ENCODE measurements around the gene KRT3. TPM values are rescaled to one million over a fixed set of nuclear protein-coding genes. Genes with fewer than 3 reads are reported as not detected.

Gene KRT3
- polyA plus RNA-seq, 6 donors from 2014 or later, result not detected

GRCh38 chr12:52806169-52806811, 10.4 kb upstream of the KRT3 start:
- no peaks in the 10 kb centered on the region for H3K4me1 Mint-ChIP-seq

DNA sequence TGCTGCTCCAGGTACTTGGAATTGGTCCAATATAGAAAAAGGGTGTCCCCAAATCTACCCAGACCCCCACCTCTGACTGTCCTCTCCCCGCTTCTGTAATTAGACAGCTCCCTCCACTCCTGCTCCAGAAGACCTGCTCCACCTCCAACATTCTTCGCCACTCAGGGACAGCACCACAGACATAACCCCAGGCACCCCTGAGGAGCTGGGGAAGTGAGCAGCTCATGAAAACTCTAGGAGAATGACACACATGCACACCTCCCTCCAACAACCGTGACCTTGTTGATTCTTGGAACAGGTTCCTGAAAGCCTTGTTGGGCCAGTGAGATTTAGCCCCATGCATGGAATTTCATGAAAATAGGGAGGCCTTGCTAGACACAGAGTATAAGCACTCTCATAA, 9.8 kb upstream of the KRT3 start:
- Mint-ChIP-seq H3K9me3 (no peaks in the 10 kb centered on the region), H3K36me3 (no peaks in the 10 kb centered on the region), H3K27ac (no peak overlapping the region), H3K4me1 (no peaks in the 10 kb centered on the region), H3K27me3 (peaks cover 26 to 50% (median 30%) of the 10 kb centered on the region in 3 donors), H3K4me3 (no peak overlapping the region)
- no peak for ATAC-seq (ENCODE audit: low read depth in 2 of 2)
- DNase-seq, result no peak

More at GRCh38 chr12:52806169-52806811, 10.4 kb upstream of the KRT3 start:
- peaks cover 26 to 50% (median 30%) of the 10 kb centered on the region in 3 donors for H3K27me3 Mint-ChIP-seq
- ATAC-seq (ENCODE audit: low read depth in 2 of 2), result no peak
- H3K36me3 Mint-ChIP-seq, result no peaks in the 10 kb centered on the region
- H3K27ac Mint-ChIP-seq, result no peak overlapping the region
- H3K4me3 Mint-ChIP-seq, result no peak overlapping the region
- DNase-seq, result no peak
- no peaks in the 10 kb centered on the region for H3K9me3 Mint-ChIP-seq

- ATAC-seq (ENCODE audit: low read depth in 2 of 2) (no peak), DNase-seq (no peak)
- no peaks in the 10 kb centered on the region for H3K36me3 Mint-ChIP-seq
- no peak overlapping the region for H3K4me3 Mint-ChIP-seq
- H3K27ac Mint-ChIP-seq, result no peak overlapping the region
- H3K9me3 Mint-ChIP-seq, result no peaks in the 10 kb centered on the region
- H3K4me1 Mint-ChIP-seq, result no peaks in the 10 kb centered on the region
- peaks cover 26 to 50% (median 32%) of the 10 kb centered on the region in 3 donors for H3K27me3 Mint-ChIP-seq
These were observed 9.1 kb upstream of the KRT3 start for GRCh38 chr12:52805000-52805399.

DNA sequence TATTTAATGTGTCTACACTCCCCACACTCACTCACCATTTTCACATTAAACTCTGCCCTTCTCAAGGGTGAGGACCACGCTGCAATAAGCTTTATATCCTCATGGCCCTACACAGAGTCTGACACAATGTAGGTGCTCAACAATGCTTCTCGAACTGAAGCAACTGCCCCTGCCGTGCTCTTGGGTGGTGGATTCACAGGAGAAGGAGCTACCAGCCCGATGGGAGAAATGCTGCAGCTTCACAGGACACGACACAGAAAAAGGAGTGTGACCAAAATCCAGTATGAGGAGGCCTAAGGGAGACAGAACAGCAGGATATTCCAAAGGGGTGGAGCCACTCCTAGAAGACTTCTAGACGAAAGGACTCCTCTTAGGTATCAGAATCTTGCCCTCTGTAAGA, 6.5 kb upstream of the KRT3 start:
- no peak for ATAC-seq (ENCODE audit: low read depth in 2 of 2)
- peak overlapping the region in 1 of 6 donors; percentile 64 for H3K27ac Mint-ChIP-seq

GRCh38 chr12:52801773-52802172, 5.9 kb upstream of the KRT3 start:
- Mint-ChIP-seq H3K36me3 (no peaks in the 10 kb centered on the region), H3K27me3 (peaks cover 24 to 33% (median 27%) of the 10 kb centered on the region in 3 donors), H3K4me1 (no peaks in the 10 kb centered on the region), H3K9me3 (no peaks in the 10 kb centered on the region), H3K27ac (no peak overlapping the region), H3K4me3 (no peak overlapping the region)
- ATAC-seq (ENCODE audit: low read depth in 2 of 2), result no peak
- DNase-seq, result no peak

More for the DNA sequence above, 6.5 kb upstream of the KRT3 start:
- no peaks in the 10 kb centered on the region for H3K9me3 Mint-ChIP-seq
- H3K4me1 Mint-ChIP-seq, result no peaks in the 10 kb centered on the region
- H3K27me3 Mint-ChIP-seq, result peaks cover 27 to 33% (median 28%) of the 10 kb centered on the region in 3 donors
- H3K4me3 Mint-ChIP-seq, result no peak overlapping the region
- DNase-seq, result no peak
- no peaks in the 10 kb centered on the region for H3K36me3 Mint-ChIP-seq

- DNase-seq (no peak), ATAC-seq (ENCODE audit: low read depth in 2 of 2) (no peak)
- H3K27me3 Mint-ChIP-seq, result peaks cover 10 to 34% (median 26%) of the 10 kb centered on the region in 3 donors
- no peak overlapping the region for H3K4me3 Mint-ChIP-seq
- H3K4me1 Mint-ChIP-seq, result no peaks in the 10 kb centered on the region
- no peak overlapping the region for H3K27ac Mint-ChIP-seq
- H3K9me3 Mint-ChIP-seq, result no peaks in the 10 kb centered on the region
- H3K36me3 Mint-ChIP-seq, result no peaks in the 10 kb centered on the region
These were observed 4.5 kb upstream of the KRT3 start for GRCh38 chr12:52800259-52800917.

GRCh38 chr12:52799505-52800211, 3.7 kb upstream of the KRT3 start:
- DNase-seq (no peak), ATAC-seq (ENCODE audit: low read depth in 2 of 2) (no peak)
- Mint-ChIP-seq H3K4me1 (no peaks in the 10 kb centered on the region), H3K9me3 (no peaks in the 10 kb centered on the region), H3K36me3 (no peaks in the 10 kb centered on the region), H3K27me3 (peaks cover 10 to 42% (median 26%) of the 10 kb centered on the region in 3 donors), H3K4me3 (no peak overlapping the region), H3K27ac (no peak overlapping the region)

- H3K4me1 Mint-ChIP-seq, result no peaks in the 10 kb centered on the region
- H3K4me3 Mint-ChIP-seq, result peak overlapping the region in 1 of 8 donors; percentile 4
- DNase-seq (no peak), ATAC-seq (ENCODE audit: low read depth in 2 of 2) (no peak)
- H3K36me3 Mint-ChIP-seq, result no peaks in the 10 kb centered on the region
- H3K27me3 Mint-ChIP-seq, result peaks cover 10 to 46% (median 21%) of the 10 kb centered on the region in 3 donors
- H3K9me3 Mint-ChIP-seq, result no peaks in the 10 kb centered on the region
- H3K27ac Mint-ChIP-seq, result no peak overlapping the region
These were observed 3.0 kb upstream of the KRT3 start for GRCh38 chr12:52798671-52799504.

DNA sequence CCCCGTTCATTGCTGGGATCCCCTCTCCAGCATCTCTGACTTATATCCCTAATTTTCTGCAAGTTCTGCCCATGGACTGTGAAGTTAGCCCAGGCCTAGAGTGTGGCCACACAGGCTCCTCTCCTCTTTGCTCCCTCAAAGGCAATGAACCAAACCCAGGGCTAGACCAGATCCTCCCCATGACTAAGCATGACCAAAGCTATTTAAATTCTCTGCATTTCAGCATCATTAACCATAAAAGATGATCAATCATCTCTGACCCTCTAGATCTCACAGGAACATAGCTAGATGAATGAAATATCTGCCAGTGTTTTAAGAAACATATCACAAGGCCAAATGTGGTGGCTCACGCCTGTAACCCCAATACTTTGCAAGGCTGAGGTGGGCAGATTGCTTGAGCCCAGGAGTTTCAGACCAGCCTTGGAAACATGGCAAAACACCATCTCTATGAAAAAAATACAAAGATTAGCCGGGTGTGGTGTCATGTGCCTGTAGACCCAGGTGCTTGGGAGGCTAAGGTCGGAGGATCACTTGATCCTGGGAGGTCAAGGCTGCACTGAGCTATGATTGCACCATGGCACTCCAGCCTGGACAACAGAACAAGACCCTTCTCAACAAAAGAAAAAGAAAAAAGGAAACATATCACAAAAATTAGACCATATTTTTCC, 2.2 kb upstream of the KRT3 start:
- DNase-seq (no peak), ATAC-seq (ENCODE audit: low read depth in 2 of 2) (no peak)
- Mint-ChIP-seq H3K4me3 (no peak overlapping the region), H3K4me1 (no peaks in the 10 kb centered on the region), H3K27ac (no peak overlapping the region), H3K36me3 (no peaks in the 10 kb centered on the region), H3K9me3 (no peaks in the 10 kb centered on the region), H3K27me3 (peaks cover 10 to 44% (median 18%) of the 10 kb centered on the region in 3 donors)

- Mint-ChIP-seq H3K27ac (no peak overlapping the region), H3K27me3 (peaks cover 9 to 44% (median 19%) of the 10 kb centered on the region in 3 donors), H3K36me3 (no peaks in the 10 kb centered on the region), H3K4me3 (no peak overlapping the region), H3K9me3 (no peaks in the 10 kb centered on the region), H3K4me1 (no peaks in the 10 kb centered on the region)
- no peak for DNase-seq
- ATAC-seq (ENCODE audit: low read depth in 2 of 2), result no peak
These were observed 1.6 kb upstream of the KRT3 start for GRCh38 chr12:52797529-52797894.

DNA sequence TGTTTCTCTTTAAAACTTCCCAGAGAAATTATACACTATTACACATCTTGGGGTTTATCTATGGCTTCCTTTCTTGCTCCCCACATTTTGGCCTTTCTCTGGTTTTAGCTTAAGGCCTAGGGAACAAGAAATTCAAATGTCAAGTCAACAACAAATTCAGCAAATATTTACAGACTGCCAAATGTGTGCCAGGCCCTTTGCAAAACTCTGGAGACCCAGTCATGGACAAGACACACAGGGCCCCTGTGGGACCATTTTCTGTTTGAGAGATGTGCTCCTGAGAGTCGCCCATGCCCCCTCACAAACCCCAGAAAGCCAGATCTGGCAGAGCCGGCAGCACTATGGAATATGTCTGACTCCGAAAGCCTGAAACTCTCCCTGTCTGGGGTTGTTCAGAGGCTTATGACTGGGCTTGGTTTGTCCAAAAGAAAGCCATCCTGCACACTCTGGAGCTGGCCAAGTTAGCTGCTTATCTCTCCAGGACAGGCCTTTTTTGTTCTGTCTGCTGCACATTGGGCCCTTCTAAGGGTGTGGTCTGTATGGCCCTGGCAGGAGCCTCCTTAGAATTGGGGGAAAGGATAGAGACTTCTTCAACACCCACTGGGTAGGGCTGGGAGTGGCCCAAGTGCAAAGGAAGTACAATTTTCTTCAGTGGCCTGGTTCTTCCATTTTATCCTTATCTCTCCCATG, 1.1 kb upstream of the KRT3 start:
- no peak for DNase-seq
- Mint-ChIP-seq H3K4me1 (no peaks in the 10 kb centered on the region), H3K27me3 (peaks cover 4 to 40% (median 21%) of the 10 kb centered on the region in 3 donors), H3K27ac (no peak overlapping the region), H3K4me3 (no peak overlapping the region), H3K9me3 (no peaks in the 10 kb centered on the region), H3K36me3 (no peaks in the 10 kb centered on the region)
- no peak for ATAC-seq (ENCODE audit: low read depth in 2 of 2)

DNA sequence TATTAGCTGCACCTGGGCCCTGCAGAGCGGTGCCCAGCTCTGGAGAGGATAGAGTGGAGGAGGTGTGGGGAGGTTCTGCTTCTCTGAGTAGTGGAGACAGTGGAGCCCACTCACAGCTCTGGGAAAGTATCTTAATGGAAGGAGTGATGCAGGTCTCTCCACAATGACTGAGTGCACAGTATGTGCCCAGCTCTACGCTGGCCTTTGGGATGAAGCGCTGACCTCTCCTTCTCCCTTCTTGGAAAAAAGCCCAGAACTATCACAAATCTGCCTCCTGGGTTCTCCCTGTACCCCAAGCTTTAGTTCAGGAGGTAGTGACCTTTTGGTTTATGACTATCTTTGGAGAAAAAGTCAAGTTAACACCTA, 495 bp upstream of the KRT3 start:
- Mint-ChIP-seq H3K36me3 (no peaks in the 10 kb centered on the region), H3K27ac (no peak overlapping the region), H3K9me3 (no peaks in the 10 kb centered on the region), H3K4me1 (no peaks in the 10 kb centered on the region), H3K4me3 (no peak overlapping the region), H3K27me3 (peaks cover 6 to 43% (median 25%) of the 10 kb centered on the region in 3 donors)
- no peak for DNase-seq
- ATAC-seq (ENCODE audit: low read depth in 2 of 2), result no peak

Measured in naive B cell (primary cell).